Measurements from ENCODE around the gene PPP1R11. TPM values are rescaled to one million over a fixed set of nuclear protein-coding genes. Genes with fewer than 3 reads are reported as not detected.

Gene PPP1R11
- total and polyA plus RNA-seq, 2 of the 4 experiments (the other 2 are of a cell fraction), result 15.6 to 46.0 TPM

- Histone ChIP-seq H3K27me3 (ENCODE audit: control insufficient read depth, insufficient read depth, low read length) (peaks cover 33% of the 10 kb centered on the region), H3K23ac (ENCODE audit: low read depth, low read length) (no peak overlapping the region), H3K9me1 (ENCODE audit: insufficient read depth, low read length) (no peaks in the 10 kb centered on the region), H4K91ac (ENCODE audit: insufficient read depth, low read depth, low read length) (no peak overlapping the region), H4K8ac (ENCODE audit: low read depth in 2 of 2, low read length in 2 of 2) (peak overlapping the region in 1 of 2 experiments; percentile 66; a peak in 1 of 4 replicates), H2BK20ac (ENCODE audit: low read depth, low read length) (no peak overlapping the region), H3K9me3 (ENCODE audit: control insufficient read depth, insufficient read depth, low read length) (no peaks in the 10 kb centered on the region), H3K56ac (ENCODE audit: extremely low read depth, insufficient read depth, low read length) (no peak overlapping the region), H2AK9ac (replicated peaks; ENCODE audit: low read depth, low read length, poor library complexity) (peak overlapping the region; percentile 34), H3K79me1 (ENCODE audit: low read depth in 1 of 2, low read length in 2 of 2) (no peaks in the 10 kb centered on the region), H3K14ac (replicated peaks; ENCODE audit: low read depth, low read length) (no peak overlapping the region), H2BK15ac (ENCODE audit: low read depth, low read length) (no peak overlapping the region), H3K4me1 (ENCODE audit: control insufficient read depth, insufficient read depth, low read length) (peaks cover 3% of the 10 kb centered on the region), H4K5ac (ENCODE audit: low read depth, low read length) (no peak overlapping the region), H3K4me2 (ENCODE audit: low read depth, low read length) (no peak overlapping the region), H3K4ac (ENCODE audit: low read depth, low read length) (0 out of 2 replicates have a peak overlapping the region, but pooled peaks have one; percentile 22), H2AK5ac (ENCODE audit: low read depth, low read length) (no peak overlapping the region), H3K27ac (ENCODE audit: insufficient read depth, low read length) (no peak overlapping the region), H2AFZ (replicated peaks; ENCODE audit: low read length, poor library complexity) (peak overlapping the region; percentile 80), H3K4me3 (ENCODE audit: insufficient read depth, low read depth, low read length) (no peak overlapping the region), H2BK5ac (ENCODE audit: low read depth, low read length, poor library complexity, severe bottlenecking) (no peak overlapping the region), H3K18ac (ENCODE audit: low read depth, low read length) (no peak overlapping the region), H3K9ac (ENCODE audit: low read depth, low read length) (no peak overlapping the region), H2BK120ac (ENCODE audit: low read depth, low read length) (peak overlapping the region; percentile 14; the same call in 1 of the 2 replicates), H4K20me1 (ENCODE audit: insufficient read depth, low read length) (no peaks in the 10 kb centered on the region), H3K36me3 (ENCODE audit: control insufficient read depth, insufficient read depth, low read length) (no peaks in the 10 kb centered on the region)
- POLR2A ChIA-PET (ENCODE audit: unreplicated experiment), result no interaction called here
- ATAC-seq (ENCODE audit: low read depth), result peak; percentile 91
- no TSS peak for BruUV-seq (replicated peaks)
- TF ChIP-seq RCOR1 (IDR thresholded peaks at IDR 0.05; ENCODE audit: insufficient replicate concordance, low read length) (no peak), USF2 (IDR thresholded peaks at IDR 0.05; ENCODE audit: low read depth, low read length) (peak; percentile 33; the same call in 1 of the 2 replicates)
- peak; percentile 59 for DNase-seq
- CTCF ChIA-PET, result interaction anchor here (0.6 kb wide), 1 partner anchor 430 kb away, joined by 3 read pairs; no protein-coding TSS in a partner anchor
- intact Hi-C loops (cut with micrococcal nuclease), result no loop called here
- in situ Hi-C loops (cut with MboI; ENCODE audit: low sequenced_read_pairs), result no loop called here
- WGBS, 2 experiments (ENCODE audit: extremely low coverage in 2 of 2, insufficient read length in 1 of 2), result 75% methylated on average over 1 of the region's 11 CpGs; no CpG with 5 or more reads in 1 of the 2 experiments
- dilution Hi-C loops (cut with HindIII; ENCODE audit: low sequenced_read_pairs, unreplicated experiment), result no loop called here
These were observed 24.8 kb downstream of the PPP1R11 start for GRCh38 chr6:30091577-30092381.

Data from IMR-90 (cell line).